ENCODE data around the gene ARIH1.
"Not testable (repeated sequence)": the region's sequence is repeated elsewhere in the genome, so short reads cannot be mapped to it uniquely, and the experiment has no call there.

Gene ARIH1, protein sequence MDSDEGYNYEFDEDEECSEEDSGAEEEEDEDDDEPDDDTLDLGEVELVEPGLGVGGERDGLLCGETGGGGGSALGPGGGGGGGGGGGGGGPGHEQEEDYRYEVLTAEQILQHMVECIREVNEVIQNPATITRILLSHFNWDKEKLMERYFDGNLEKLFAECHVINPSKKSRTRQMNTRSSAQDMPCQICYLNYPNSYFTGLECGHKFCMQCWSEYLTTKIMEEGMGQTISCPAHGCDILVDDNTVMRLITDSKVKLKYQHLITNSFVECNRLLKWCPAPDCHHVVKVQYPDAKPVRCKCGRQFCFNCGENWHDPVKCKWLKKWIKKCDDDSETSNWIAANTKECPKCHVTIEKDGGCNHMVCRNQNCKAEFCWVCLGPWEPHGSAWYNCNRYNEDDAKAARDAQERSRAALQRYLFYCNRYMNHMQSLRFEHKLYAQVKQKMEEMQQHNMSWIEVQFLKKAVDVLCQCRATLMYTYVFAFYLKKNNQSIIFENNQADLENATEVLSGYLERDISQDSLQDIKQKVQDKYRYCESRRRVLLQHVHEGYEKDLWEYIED

DNA sequence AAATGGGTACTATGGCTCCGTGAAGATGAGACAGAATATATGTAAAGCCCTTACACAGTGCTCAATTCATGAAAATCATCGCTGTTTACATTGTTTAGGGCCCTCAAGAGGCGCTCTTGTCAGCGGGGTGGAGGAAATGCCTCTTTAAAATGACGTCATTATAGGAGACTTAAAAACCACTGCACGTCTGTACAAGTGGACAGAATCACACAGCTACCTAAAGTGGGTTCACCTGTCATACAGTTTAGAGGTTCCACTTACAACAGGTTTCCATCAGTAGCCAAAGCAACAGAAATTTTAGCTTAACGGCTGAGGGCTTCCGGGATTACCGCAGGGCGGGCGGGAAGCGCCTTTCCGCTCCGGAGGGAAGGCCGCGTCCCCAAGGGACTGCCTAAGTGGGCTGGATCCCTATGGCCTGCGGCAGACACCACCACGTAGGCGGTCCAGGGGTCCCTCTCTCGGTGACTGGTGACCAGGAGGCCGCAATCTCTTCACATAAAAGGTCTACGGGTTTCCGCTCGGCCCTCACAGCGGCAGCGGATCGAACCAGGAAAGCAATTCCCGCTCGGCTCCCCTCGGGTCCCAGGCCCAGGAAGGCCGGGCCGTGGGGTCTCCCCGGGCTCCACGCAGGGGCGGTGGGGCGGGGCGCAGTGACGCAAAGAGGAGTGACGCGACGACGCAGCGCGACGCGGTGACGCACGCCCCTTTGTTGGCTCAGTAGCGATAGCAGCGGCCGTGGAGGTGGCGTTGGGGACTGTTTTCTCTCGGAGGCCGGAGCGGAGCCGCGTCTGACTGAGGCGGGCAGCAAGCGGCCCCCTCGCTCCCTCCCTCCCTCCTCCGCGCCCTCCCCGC is at the start of gene ARIH1:
TSS of gene ARIH1 (plus strand) at position 717 of the 852 bp plus-strand sequence. CDS start 310 bp downstream, outside the sequence.
- peak; percentile 94 for DNase-seq

DNA sequence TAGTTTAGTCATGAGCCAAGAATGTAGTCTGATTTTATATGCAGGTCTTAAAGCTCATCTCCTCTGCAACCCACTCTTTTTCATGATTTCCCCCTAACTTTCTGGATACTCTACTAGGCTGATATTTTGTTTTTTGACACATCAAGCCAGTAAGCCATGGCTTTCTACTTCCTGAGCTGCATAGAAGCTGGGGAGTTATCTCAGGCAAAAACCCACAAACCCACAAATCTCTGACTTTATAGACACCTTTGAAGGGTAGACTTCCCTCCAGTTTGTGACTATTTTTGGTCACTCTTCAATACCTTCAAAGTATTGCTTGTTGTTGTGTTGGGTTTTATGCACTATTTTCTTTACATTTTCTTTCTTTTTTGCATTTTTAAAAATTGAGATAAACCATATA is 47.4 kb upstream of the ARIH1 start:
- DNase-seq, result no peak

DNA sequence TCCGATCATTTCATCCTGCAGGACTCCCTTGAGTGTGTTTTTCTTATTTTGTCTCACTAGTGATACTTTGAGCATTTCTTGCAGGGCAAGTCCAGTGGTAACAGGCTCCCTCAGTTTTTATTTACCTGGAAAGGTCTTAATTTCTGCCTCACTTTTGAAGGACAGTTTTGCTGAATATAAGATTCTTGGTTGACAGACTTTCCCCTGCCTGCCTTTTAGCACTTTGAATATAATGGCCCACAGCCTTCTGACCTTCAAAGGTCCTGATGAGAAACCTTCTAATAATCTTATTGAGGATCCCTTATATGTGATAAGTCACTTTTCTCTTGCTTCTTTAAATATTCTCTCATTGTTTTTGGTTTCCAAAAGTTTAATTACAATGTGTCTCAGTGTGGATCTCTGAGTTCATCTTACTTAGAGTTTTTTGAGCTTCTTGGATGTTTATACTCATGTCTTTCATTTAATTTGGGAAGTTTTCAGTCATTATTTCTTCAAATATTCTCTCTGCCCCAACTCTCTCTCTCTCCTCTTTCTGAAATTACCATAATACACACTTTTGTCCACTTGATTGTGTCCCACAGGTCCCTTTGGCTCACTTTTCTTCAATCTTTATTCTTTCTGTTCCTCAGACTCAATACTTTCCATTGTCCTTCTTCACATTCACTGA is 36.3 kb upstream of the ARIH1 start:
- DNase-seq, result no peak

DNA sequence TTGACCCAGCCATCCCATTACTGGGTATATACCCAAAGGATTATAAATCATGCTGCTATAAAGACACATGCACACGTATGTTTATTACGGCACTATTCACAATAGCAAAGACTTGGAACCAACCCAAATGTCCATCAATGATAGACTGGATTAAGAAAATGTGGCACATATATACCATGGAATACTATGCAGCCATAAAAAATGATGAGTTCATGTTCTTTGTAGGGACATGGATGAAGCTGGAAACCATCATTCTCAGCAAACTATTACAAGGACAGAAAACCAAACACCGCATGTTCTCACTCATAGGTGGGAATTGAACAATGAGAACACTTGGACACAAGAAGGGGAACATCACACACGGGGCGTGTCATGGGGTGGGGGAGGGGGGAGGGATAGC is 31.3 kb upstream of the ARIH1 start:
- DNase-seq, result not testable (repeated sequence)

DNA sequence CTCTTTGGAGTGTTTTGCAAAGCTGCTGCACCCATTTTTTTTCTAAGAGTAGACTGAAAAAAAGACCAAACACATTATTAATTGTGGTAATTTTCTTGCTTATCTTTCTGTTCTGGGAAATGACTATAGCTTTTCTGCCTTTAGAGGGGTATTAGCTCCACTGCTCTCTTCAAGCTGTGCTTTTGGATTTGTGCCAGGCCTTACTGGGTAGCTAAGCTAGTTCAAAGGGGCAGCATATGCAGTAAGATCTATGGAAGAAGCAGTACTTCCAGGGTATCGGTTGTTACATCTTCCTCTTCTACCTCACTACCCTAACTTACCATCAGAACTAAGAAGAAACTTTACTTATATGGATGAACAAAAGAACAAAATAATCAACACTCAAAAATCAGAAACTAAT is 28.7 kb upstream of the ARIH1 start:
- no peak for DNase-seq

DNA sequence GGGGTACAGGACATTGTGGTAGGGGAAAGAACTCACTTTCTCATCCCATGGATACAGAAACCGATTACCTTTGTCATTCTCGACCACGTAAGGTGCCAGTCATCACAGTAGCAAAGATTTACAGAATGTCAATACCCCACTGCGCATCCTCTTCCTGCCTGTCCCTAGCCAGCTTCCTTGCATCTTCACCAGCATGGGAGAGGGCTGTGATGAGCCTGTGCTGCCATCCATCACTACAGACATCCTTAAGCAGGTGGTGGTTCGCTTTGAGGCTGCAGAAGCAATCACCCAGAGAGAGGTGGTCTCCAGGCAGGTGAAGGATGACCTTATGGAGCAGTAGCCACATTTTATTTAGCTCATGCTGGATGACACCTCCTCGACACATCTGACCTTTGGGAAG is 23.3 kb upstream of the ARIH1 start:
- DNase-seq, result no peak

DNA sequence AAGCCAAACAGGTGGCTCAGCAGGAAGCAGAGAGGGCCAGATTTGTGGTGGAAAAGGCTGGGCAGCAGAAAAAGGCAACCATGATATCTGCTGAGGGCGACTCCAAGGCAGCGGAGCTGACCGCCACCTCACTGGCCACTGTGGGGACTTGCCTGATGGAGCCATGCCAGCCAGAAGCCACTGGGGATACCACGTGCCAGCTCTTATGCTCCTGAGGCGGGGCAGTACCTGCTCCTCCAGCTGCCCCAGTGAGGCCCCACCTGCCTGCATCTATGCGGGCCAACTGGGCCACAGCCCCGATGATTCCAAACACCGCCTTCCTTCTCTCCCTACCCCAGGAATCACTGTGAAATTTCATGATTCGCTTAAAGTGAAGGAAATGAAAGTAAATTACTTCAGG is 22.9 kb upstream of the ARIH1 start:
- no peak for DNase-seq

DNA sequence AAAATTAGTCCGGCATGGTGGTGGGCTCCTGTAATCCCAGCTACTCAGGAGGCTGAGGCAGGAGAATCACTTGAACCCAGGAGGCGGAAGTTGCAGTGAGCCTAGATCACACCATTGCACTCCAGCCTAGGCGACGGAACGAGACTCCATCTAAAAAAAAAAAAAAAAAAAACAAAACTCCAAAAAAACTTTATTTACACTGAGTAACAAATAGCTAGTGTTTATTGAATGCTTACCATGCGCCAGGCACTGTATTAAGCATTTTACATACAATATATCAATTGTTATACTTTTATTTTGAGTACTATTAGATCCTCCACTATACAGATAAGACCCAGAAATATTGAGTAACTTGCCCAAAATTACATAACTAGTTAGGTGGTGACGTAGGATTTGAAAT is 17.4 kb upstream of the ARIH1 start:
- DNase-seq, result no peak

DNA sequence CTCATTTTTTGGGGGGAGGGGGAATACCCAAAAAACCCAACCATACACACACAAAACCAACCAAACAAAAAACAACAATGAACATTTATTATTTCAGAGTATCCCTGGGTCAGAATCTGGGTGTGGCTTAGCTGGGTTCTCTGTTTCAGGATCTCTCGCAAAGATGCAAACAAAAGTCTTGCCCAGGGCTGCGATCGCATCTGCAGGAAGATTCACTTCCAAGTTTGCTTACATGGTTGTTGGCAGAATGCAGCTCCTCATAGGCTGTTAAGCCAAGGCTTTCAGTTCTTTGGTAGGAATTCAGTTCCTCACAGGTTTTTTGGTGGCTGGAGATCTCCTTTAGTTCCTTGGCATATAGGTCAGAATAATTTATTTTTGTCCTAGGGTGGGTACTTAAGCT is 13.7 kb upstream of the ARIH1 start:
- no peak for DNase-seq

DNA sequence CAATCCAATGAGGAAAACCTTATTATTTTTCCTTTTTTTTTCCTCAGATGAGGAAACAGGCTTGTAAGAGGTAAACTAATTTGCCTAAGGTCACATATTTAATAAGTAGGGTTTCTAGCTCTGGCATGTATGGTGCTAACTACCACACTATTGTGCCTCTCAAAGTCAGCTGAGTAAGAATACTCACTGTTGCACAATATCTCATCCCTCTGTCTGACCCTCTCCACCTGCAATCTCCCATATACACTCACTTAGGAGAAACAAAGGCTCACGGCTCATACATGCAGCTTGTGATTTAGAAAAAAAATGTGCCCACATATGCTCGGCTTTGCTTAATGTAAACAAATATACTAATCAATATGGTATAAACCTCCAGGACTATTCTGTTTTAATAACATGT is 10.4 kb upstream of the ARIH1 start:
- no peak for DNase-seq

DNA sequence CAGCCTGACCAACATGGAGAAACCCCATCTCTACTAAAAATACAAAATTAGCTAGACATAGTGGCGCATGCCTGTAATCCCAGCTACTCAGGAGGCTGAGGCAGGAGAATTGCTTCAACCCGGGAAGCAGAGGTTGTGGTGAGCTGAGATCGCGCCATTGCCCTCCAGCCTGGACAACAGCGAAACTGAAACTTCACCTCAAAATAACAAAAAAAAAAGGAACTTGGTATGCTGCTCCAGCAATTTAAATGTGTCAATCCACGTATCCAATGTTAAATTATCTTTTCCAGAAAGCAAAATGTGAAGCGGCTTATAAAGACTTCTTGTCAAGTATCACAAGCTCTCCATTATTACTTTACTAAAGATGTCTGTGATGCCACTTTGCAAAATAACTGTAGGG is 9.9 kb upstream of the ARIH1 start:
- DNase-seq, result no peak

DNA sequence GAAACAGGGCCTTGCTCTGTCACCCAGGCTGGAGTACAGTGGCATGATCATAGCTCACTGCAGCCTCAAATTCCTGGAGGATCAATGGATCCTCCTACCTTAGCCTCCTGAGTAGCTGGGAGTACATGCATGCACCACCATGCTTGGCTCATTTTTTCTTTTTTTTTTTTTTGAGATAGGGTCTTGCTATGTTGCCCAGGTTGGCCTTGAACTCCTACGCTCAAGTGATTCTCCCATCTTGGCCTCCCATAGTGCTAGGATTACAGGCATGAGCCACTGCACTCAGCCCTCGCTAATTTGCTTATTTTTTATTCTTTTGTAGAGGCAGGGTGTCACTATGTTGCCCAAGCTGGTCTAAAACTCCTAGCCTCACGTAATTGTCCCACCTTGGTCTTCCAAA is 6.0 kb upstream of the ARIH1 start:
- DNase-seq, result no peak

DNA sequence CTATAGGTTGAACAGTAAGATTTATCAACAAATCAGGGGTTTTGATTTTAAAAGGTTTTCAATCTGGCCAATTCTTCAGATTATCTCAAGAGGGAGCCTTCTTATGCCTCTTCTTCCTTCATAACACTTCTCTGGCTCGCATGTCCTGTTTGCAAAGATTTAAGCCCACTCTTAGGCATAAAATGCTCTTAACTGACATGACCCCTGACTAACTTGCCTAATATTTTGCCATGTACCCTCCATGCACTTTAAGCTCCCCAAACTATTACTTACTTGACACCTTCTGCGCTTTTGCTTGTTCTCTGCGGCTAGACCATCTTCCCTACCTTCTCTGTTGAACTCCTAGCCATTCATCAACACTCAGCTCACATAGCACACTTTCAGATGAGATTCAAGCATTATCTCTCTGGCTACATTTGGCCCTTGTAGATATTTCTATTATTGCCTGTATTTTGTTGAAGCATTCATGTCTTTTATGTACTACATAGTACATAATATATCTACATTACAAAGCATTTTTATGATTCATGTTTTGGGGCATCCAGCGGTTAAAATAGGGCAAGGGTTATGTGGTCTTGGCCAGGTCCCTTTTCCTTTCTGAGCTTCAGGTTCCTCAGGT is 1.0 kb upstream of the ARIH1 start:
- no peak for DNase-seq

DNA sequence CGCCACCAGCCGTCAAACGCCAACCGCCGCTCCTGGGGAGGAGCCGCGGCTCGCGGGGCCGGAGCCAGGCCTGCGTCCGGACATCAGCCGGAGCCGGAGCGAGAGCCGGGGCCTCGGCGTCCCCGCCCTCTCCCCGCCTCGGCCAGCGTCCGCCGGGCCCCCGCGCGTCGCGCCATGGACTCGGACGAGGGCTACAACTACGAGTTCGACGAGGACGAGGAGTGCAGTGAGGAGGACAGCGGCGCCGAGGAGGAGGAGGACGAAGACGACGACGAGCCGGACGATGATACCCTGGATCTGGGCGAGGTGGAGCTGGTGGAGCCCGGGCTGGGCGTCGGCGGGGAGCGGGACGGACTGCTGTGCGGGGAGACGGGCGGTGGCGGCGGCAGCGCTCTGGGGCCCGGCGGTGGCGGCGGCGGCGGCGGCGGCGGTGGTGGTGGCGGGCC is 359 bp downstream of the ARIH1 start:
- DNase-seq, result peak; percentile 72

DNA sequence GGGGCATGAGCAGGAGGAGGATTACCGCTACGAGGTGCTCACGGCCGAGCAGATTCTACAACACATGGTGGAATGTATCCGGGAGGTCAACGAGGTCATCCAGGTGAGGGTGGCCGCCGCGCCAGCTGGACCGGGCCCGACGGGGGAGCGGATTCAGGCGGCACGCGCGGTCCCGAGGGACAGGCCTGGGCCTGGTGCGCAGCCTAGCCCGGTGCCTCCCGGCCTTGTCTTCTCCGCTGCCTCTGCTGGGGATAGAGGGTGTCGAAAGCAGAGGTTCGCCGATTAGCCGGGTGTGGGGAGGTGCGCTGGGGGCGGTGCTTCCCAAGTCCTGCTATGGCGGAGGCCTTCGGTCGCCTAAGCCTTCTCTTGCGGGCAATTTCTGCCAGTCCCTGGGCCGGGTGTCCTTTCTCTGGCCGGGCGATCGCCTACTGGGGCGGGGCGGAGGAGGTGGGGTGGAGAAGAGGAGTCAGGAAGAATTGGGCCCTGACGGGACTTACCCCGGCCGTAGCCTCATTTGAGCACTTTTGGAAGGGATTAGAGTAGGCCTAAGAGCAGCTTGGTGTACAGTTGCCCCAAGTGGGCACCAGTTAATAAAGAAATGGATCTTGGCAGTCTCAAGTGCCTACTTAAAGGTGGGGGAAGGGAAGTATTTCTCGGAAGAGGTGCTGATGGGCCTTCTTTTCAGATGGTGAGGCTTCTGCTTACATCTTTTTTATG is 940 bp downstream of the ARIH1 start:
- DNase-seq, result peak; percentile 79

DNA sequence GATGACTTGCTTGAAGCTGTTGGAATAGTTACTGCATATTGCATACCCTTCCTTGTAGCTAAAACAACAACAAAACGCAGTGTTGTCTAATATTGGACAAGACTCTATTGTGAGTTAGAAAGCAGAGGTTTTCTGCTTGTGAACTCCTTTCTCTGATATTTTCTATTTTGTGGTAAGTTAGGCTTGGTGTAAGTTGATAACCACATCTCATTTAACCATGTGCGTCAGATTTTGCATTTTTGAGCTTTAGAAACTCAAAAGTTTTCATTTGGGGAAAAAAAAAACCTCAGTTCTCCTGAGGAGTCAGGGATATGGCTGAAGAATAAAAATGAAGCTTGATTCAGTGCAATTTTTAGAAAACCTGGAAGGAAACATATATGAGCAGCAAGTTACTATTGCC is 1.5 kb downstream of the ARIH1 start:
- no peak for DNase-seq

DNA sequence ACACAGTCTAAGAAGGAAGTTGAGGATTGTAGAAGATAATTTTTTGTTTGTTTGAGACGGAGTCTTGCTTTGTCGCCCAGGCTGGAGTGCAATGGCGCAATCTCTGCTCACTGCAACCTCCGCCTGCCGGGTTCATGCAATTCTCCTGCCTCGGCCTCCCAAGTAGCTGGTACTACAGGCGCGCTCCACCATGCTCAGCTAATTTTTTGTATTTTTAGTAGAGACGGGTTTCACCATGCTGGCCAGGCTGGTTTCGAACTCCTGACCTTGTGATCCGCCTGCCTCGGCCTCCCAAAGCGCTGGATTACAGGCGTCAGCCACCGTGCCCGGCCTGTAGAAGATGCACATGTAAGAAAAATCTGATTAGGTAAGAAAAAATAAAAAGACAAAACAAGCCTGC is 2.2 kb downstream of the ARIH1 start:
- DNase-seq, result not testable (repeated sequence)

DNA sequence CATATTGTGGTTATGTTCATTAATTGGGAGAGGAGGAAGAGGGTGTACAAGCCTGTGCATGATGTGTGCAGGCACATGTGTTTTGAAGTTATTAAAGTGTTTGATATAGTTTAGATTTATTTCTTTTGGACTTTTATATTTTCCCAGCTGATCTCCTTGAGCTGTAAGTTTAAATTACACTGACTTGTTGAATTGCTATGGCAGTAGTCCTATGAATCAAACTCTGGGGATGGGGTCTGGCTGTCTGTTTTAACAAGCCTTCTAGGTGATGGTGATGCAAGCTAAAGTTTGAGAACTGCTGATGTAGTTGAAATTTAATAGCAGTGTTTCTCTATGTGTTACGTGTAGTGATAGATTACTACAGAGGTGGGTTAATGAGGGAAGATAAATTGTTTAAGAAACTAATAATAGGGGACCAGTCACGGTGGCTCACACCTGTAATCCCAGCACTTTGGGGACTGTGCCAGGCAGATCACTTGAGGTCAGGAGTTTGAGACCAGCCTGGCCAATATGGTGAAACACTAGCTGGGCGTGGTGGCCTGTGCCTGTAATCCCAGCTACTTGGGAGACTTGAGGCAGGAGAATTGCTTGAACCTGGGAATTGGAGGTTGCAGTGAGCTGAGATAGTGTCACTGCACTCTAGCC is 7.0 kb downstream of the ARIH1 start:
- no peak for DNase-seq

DNA sequence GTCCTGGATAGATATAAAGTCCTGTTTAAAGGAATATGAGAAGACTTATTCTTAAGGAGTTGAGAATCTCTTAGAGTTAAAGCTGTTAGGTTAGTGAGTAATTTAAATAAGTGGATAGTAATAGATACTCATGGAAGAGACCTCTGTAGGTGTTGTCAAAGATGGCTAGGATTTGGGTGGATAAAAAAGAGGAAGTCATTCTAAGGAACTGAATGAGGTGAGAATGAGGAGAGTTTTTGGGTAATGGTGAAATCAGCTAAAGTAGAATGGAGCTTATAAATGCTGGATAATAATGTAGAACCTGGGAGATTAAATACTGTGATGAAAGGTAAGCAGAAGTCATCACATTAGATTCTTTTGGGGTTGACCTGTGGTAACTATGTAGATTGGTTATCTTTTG is 8.1 kb downstream of the ARIH1 start:
- no peak for DNase-seq

DNA sequence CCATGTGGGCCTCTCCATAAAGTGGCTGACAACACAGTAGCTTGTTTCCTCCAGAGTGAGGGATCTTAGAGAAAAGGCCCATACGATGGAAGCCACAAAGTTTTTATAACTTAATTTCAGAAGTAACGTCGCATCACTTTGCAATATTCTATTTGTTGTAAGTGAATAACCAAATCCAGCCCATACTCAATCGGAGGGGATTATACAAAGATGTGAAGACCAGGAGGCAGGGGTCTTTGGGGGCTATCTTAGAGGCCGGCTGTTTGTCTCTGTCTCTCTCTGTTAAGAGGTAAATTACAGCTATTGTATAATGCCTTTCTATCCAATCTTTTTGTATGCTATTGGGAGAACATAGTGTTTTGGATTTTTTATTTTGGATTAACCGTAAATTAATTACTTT is 9.1 kb downstream of the ARIH1 start:
- no peak for DNase-seq

DNA sequence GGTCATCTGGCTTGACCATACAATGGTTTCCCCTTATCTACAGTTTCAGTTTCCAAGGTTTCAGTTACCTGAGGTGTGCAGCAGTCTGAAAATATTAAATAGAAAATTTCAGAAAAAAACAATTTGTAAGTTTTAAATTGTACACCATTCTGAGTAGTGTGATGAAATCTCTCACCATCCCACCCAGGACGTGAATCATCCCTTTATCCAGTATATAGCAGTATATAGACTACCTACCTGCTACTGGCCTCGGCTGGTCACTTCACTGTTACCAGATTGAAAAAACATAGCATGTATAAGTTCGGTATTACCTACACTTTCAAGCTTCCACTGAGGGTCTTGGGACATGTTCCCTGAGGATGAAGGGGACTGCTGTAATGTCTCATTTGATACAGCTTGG is 12.0 kb downstream of the ARIH1 start:
- DNase-seq, result peak; percentile 7
